ENCODE measurements around the gene MIGA2. TPM values are rescaled to one million over a fixed set of nuclear protein-coding genes. Genes with fewer than 3 reads are reported as not detected.

MIGA2 gene
- total and polyA plus RNA-seq, 8 donors: 7.5 to 30.9 (median 9.8) TPM

GRCh38 chr9:129027685-129028191 lies 8.7 kb upstream of the MIGA2 start:
- Histone ChIP-seq H3K4me3 (peak overlapping the region; percentile 65 to 80 (median 70)), H3K36me3 (no peaks in the 10 kb centered on the region), H3K4me1 (peaks cover 4 to 13% (median 11%) of the 10 kb centered on the region in 3 donors), H3K27me3 (no peaks in the 10 kb centered on the region), H3K27ac (peak overlapping the region; percentile 49 to 71 (median 68)), H3K9me3 (no peaks in the 10 kb centered on the region)
- no peak for FAIRE-seq
- ATAC-seq: peak; percentile 16 to 48 (median 22)
- no peak for TF ChIP-seq CTCF (IDR thresholded peaks at IDR 0.05)
- 0 to 1% methylated on average over 12 to 47 of the region's 47 CpGs for WGBS, 2 donors
- intact Hi-C loops (cut with DNase I): no loop called here
- peak in 3 of 6 donors; percentile 74 to 92 (median 87) for DNase-seq

GRCh38 chr9:129028192-129028966 lies 8.0 kb upstream of the MIGA2 start, which contains the start of gene SH3GLB2:
TSS of gene SH3GLB2 (minus strand) at chr9:129028331. CDS start at chr9:129028154, 177 bp downstream.
- Histone ChIP-seq H3K4me1 (peaks cover 3 to 11% (median 10%) of the 10 kb centered on the region in 3 donors), H3K36me3 (no peaks in the 10 kb centered on the region), H3K9me3 (no peaks in the 10 kb centered on the region), H3K27ac (peak within 1 kb of the TSS; percentile 49 to 71 (median 68)), H3K27me3 (no peaks in the 10 kb centered on the region), H3K4me3 (peak within 1 kb of the TSS; percentile 65 to 80 (median 70))
- peak; percentile 92 to 99 (median 98) for DNase-seq
- TF ChIP-seq CTCF (IDR thresholded peaks at IDR 0.05): peak; percentile 74 to 83 (median 78)
- intact Hi-C loops (cut with DNase I): no loop called here
- ATAC-seq: peak; percentile 91 to 96 (median 92)
- 1 to 4% methylated on average over 36 to 60 of the region's 60 CpGs for whole genome bisulfite sequencing, 2 donors
- FAIRE-seq: no peak

GRCh38 chr9:129030191-129030590 lies 6.2 kb upstream of the MIGA2 start:
- DNase-seq (no peak), FAIRE-seq (no peak), ATAC-seq (no peak)
- H3K4me3 ChIP-seq: no peak overlapping the region
- no peak overlapping the region for H3K27ac ChIP-seq
- intact Hi-C loops (cut with DNase I): no loop called here
- TF ChIP-seq CTCF (IDR thresholded peaks at IDR 0.05): no peak
- no peaks in the 10 kb centered on the region for H3K36me3 ChIP-seq
- H3K4me1 ChIP-seq: peaks cover 0 to 11% (median 8%) of the 10 kb centered on the region in 3 donors
- H3K9me3 ChIP-seq: no peaks in the 10 kb centered on the region
- no peaks in the 10 kb centered on the region for H3K27me3 ChIP-seq

- Histone ChIP-seq H3K36me3 (no peaks in the 10 kb centered on the region), H3K27me3 (no peaks in the 10 kb centered on the region), H3K4me1 (peaks cover 0 to 4% (median 1%) of the 10 kb centered on the region in 3 donors), H3K9me3 (no peaks in the 10 kb centered on the region), H3K27ac (no peak overlapping the region), H3K4me3 (no peak overlapping the region)
- no peak for DNase-seq
- no peak for TF ChIP-seq CTCF (IDR thresholded peaks at IDR 0.05)
- no peak for ATAC-seq
- 71 to 78% methylated on average over 4 of the region's 4 CpGs for WGBS, 2 donors
- FAIRE-seq: no peak
- intact Hi-C loops (cut with DNase I): no loop called here
Measured at GRCh38 chr9:129031514-129031913, 4.9 kb upstream of the MIGA2 start.

Measured in pancreas (tissue), 10 donors.